Measurements from ENCODE around the gene GPATCH1. TPM values are rescaled to one million over a fixed set of nuclear protein-coding genes. Genes with fewer than 3 reads are reported as not detected.
A peak's percentile ranks its signal among the peaks of the same experiment; 100 is the strongest.

Gene GPATCH1
- total and polyA plus RNA-seq, 2 of the 13 experiments (the other 11 are each of a cell fraction or from before 2014, with no cell fraction given) = 6.8 to 6.9 TPM

DNA sequence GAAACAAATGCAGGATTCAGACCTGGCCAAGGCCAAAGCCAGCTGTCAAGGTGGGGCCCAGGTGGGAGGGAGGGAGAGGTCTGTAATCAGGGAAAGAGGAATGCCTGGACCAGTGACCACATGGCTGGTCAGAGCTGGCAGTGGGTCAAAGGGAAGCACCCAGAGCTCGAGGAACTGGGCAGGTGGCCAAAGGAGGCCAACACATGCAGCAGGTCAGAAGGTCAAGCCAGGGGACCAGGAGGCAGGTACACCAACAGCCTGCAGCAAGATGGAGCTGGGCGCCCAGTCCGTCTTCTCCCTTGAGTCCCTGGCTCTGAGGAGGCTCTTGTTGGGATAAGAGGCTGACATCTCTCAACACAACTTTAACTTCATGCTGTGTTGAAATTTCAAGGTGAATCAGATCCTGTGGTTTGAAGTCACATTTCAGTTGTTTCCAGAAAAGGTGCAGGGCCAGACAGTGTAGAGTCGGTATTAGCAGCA, 17.1 kb downstream of the GPATCH1 start (continued):
- TF ChIP-seq, protein P1, sequence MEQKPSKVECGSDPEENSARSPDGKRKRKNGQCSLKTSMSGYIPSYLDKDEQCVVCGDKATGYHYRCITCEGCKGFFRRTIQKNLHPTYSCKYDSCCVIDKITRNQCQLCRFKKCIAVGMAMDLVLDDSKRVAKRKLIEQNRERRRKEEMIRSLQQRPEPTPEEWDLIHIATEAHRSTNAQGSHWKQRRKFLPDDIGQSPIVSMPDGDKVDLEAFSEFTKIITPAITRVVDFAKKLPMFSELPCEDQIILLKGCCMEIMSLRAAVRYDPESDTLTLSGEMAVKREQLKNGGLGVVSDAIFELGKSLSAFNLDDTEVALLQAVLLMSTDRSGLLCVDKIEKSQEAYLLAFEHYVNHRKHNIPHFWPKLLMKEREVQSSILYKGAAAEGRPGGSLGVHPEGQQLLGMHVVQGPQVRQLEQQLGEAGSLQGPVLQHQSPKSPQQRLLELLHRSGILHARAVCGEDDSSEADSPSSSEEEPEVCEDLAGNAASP (CRISPR knock-in tag; IDR thresholded peaks at IDR 0.05; ENCODE audit: borderline replicate concordance) = peak; percentile 77; the same call in 1 of the 2 replicates
- 0 out of 2 replicates have a peak, but pooled peaks have one; percentile 33 for TF ChIP-seq ATF7-NPFF (CRISPR knock-in tag; IDR thresholded peaks at IDR 0.05; ENCODE audit: low read depth)
- peak; percentile 40; the same call in 1 of the 2 replicates for TF ChIP-seq MEF2D (CRISPR knock-in tag; IDR thresholded peaks at IDR 0.05)
- TF ChIP-seq ZBTB49 (CRISPR knock-in tag; IDR thresholded peaks at IDR 0.05; ENCODE audit: borderline replicate concordance) = no peak
- TF ChIP-seq SP5 (CRISPR knock-in tag; IDR thresholded peaks at IDR 0.05; ENCODE audit: borderline replicate concordance, low read depth) = peak; percentile 84
- peak; percentile 41; the same call in 1 of the 2 replicates for TF ChIP-seq MTA1 (CRISPR knock-in tag; IDR thresholded peaks at IDR 0.05; ENCODE audit: borderline replicate concordance)
- no peak for TF ChIP-seq IRF2 (CRISPR knock-in tag; IDR thresholded peaks at IDR 0.05)
- no peak for TF ChIP-seq ZNF496 (CRISPR knock-in tag; IDR thresholded peaks at IDR 0.05; ENCODE audit: insufficient replicate concordance)
- no peak for TF ChIP-seq SOX6 (IDR thresholded peaks at IDR 0.05)
- TF ChIP-seq SOX6 (CRISPR knock-in tag; IDR thresholded peaks at IDR 0.05) = peak; percentile 81
- TF ChIP-seq HOXA3 (CRISPR knock-in tag; IDR thresholded peaks at IDR 0.05) = peak; percentile 59; the same call in 1 of the 2 replicates
- TF ChIP-seq TBX2 (CRISPR knock-in tag; IDR thresholded peaks at IDR 0.05; ENCODE audit: borderline replicate concordance) = peak; percentile 81
- no peak for TF ChIP-seq ETV5 (CRISPR knock-in tag; IDR thresholded peaks at IDR 0.05; ENCODE audit: borderline replicate concordance)
- no peak for TF ChIP-seq HNRNPUL1 (IDR thresholded peaks at IDR 0.05; ENCODE audit: low read depth, low read length)
- no peak for TF ChIP-seq SP1 (IDR thresholded peaks at IDR 0.05)
- no peak for TF ChIP-seq SP1 (CRISPR knock-in tag; IDR thresholded peaks at IDR 0.05)
- TF ChIP-seq ZNF205 (CRISPR knock-in tag; IDR thresholded peaks at IDR 0.05) = no peak
- TF ChIP-seq PPARG (CRISPR knock-in tag; conservative IDR thresholded peaks at IDR 0.05) = peak; percentile 98
- peak; percentile 98 for TF ChIP-seq RXRB (CRISPR knock-in tag; IDR thresholded peaks at IDR 0.05; ENCODE audit: borderline replicate concordance)
- 0 out of 2 replicates have a peak, but pooled peaks have one; percentile 44 for TF ChIP-seq ZNF296 (CRISPR knock-in tag; conservative IDR thresholded peaks at IDR 0.05)
- 0 out of 2 replicates have a peak, but pooled peaks have one; percentile 35 for TF ChIP-seq TARDBP (CRISPR knock-in tag; IDR thresholded peaks at IDR 0.05)
- peak; percentile 92 for TF ChIP-seq NR2F2 (IDR thresholded peaks at IDR 0.05; ENCODE audit: borderline replicate concordance, low read depth)
- TF ChIP-seq GFI1 (CRISPR knock-in tag; IDR thresholded peaks at IDR 0.05; ENCODE audit: borderline replicate concordance) = peak; percentile 39; the same call in 1 of the 2 replicates
- TF ChIP-seq NONO (IDR thresholded peaks at IDR 0.05) = no peak
- TF ChIP-seq NONO (CRISPR knock-in tag; conservative IDR thresholded peaks at IDR 0.05) = no peak
- no peak for TF ChIP-seq KAT7 (CRISPR knock-in tag; IDR thresholded peaks at IDR 0.05; ENCODE audit: borderline replicate concordance)
- TF ChIP-seq NCOA1 (CRISPR knock-in tag; IDR thresholded peaks at IDR 0.05) = no peak
- TF ChIP-seq HDAC1 (CRISPR knock-in tag; IDR thresholded peaks at IDR 0.05) = peak; percentile 77
- TF ChIP-seq ZNF33B (CRISPR knock-in tag; IDR thresholded peaks at IDR 0.05) = no peak
- TF ChIP-seq ZNF251 (CRISPR knock-in tag; IDR thresholded peaks at IDR 0.05) = no peak
- TF ChIP-seq HIVEP1 (CRISPR knock-in tag; IDR thresholded peaks at IDR 0.05) = peak; percentile 61; the same call in 1 of the 2 replicates
